ENCODE results near the gene PPCDC.

The PPCDC gene

GRCh38 chr15:75022783-75023180, 608 bp upstream of the PPCDC start:
- DNase-seq (ENCODE audit: extremely low spot score) = no peak
- ChIA-PET CTCF (interaction anchor here (1.3 to 10.7 kb wide), 4 partner anchors 12 to 184 kb away, joined by 6 to 167 read pairs (median 12); partner anchors contain the start of gene C15orf39), POLR2A (interaction anchor here (0.6 to 1.3 kb wide), 5 partner anchors 21 to 762 kb away, joined by 3 to 7 read pairs (median 6); no protein-coding TSS in a partner anchor)
- TF ChIP-seq, protein P1, sequence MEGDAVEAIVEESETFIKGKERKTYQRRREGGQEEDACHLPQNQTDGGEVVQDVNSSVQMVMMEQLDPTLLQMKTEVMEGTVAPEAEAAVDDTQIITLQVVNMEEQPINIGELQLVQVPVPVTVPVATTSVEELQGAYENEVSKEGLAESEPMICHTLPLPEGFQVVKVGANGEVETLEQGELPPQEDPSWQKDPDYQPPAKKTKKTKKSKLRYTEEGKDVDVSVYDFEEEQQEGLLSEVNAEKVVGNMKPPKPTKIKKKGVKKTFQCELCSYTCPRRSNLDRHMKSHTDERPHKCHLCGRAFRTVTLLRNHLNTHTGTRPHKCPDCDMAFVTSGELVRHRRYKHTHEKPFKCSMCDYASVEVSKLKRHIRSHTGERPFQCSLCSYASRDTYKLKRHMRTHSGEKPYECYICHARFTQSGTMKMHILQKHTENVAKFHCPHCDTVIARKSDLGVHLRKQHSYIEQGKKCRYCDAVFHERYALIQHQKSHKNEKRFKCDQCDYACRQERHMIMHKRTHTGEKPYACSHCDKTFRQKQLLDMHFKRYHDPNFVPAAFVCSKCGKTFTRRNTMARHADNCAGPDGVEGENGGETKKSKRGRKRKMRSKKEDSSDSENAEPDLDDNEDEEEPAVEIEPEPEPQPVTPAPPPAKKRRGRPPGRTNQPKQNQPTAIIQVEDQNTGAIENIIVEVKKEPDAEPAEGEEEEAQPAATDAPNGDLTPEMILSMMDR (IDR thresholded peaks at IDR 0.05; ENCODE audit: control extremely low read depth, extremely low read depth, low read depth, missing control alignments) = no peak

- ChIA-PET POLR2A (interaction anchor here (1.0 to 1.3 kb wide), 4 partner anchors 13 to 184 kb away, joined by 3 to 7 read pairs (median 4); no protein-coding TSS in a partner anchor), CTCF (interaction anchor here (1.3 to 10.7 kb wide), 5 partner anchors 13 to 182 kb away, joined by 3 to 167 read pairs (median 8); partner anchors contain the start of gene C15orf39)
- TF ChIP-seq, protein P1 (IDR thresholded peaks at IDR 0.05; ENCODE audit: control extremely low read depth, extremely low read depth, low read depth, missing control alignments) = no peak
Observed at GRCh38 chr15:75023872-75024636, 664 bp downstream of the PPCDC start.

DNA sequence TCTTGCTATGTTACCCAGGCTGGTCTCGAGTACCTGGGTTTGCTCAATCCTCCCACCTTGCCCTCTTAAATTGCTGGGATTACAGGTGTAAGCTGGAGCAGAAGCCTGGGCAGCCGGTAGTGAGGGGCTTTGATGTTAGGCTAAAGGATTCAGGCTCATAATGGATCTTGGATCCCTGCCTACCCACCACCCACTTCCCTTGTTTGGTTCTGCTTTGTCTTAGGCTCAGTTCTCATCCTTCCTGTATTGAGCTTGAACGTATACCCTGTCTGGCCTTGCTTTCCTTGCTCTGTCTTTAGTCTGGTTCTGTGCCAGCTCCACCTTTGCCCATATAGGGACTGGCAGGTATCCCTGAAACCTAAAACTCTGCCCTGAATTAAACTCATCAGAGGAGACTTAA, 1.7 kb downstream of the PPCDC start:
- DNase-seq (ENCODE audit: extremely low spot score) = no peak
- TF ChIP-seq, protein P1 (IDR thresholded peaks at IDR 0.05; ENCODE audit: control extremely low read depth, extremely low read depth, low read depth, missing control alignments) = no peak
- ChIA-PET CTCF (interaction anchor here (0.7 to 10.7 kb wide), 7 partner anchors 12 to 275 kb away, joined by 3 to 167 read pairs (median 5); partner anchors contain the start of genes C15orf39 and SCAMP5), POLR2A (interaction anchor here (1.0 kb wide), 1 partner anchor 184 kb away, joined by 3 read pairs; no protein-coding TSS in a partner anchor)

More at GRCh38 chr15:75023872-75024636, 664 bp downstream of the PPCDC start:
- no peak for DNase-seq (ENCODE audit: extremely low spot score)

DNA sequence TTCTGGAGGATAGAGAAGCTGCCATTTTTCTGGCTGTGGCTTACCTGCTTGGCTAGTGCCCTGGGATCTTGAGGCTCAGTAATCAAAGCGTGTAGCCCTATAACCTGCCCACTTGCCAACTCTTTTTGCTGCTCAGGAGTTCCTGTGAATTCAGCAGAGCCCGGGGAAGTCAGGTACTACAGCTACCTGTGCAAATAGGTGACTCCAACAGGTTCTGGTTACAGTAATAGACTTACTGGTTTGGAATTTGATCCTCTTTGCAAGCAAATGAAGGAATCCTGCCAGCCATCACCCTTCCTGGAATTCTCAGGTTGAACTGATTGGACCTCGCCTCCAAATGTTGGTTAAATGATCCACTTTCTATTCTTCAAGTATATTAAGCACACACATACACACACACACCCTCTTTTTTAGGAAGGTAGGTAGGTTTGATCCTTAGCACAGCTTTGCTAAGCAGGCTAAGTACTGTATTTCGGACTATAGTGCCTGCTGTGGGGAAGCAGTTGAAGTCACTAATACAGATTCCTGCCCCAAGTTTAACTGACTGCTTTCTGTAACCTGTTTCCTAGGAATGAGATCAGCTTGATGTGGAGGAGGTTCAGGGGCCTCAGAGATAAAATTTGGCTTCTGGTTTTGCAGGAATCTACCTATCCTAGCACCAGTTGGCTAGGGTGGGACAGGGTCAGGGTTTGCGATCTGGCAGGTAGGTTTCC, 2.3 kb downstream of the PPCDC start:
- CTCF ChIA-PET = interaction anchor here (0.7 to 10.7 kb wide), 7 partner anchors 12 to 274 kb away, joined by 3 to 167 read pairs (median 5); partner anchors contain the start of genes C15orf39 and SCAMP5
- DNase-seq (ENCODE audit: extremely low spot score) = no peak
- POLR2A ChIA-PET = interaction anchor here (0.6 to 1.0 kb wide), 2 partner anchors 97 to 183 kb away, joined by 3 to 5 read pairs; no protein-coding TSS in a partner anchor
- TF ChIP-seq, protein P1 (IDR thresholded peaks at IDR 0.05; ENCODE audit: control extremely low read depth, extremely low read depth, low read depth, missing control alignments) = no peak

DNA sequence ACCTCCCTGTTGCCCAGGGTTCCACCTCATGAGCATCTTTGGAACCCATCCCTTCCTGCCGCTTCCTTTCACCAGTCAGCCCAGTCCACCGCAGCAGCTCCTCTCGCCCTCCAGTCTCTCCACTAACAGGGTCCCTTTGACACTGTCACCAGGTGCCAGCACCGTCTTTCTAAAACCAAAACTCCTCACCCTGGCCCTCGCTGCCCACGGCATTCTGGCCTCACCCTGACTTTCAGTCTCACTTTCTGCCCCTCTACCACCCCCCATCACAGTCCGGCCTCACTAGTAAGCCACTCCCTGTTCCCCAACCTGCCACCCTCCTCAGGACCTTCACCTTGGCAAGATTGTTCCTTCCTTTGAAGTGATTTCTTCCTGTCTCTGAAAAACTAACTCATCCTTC, 4.2 kb downstream of the PPCDC start:
- DNase-seq (ENCODE audit: extremely low spot score) = no peak
- TF ChIP-seq, protein P1 (IDR thresholded peaks at IDR 0.05; ENCODE audit: control extremely low read depth, extremely low read depth, low read depth, missing control alignments) = no peak
- ChIA-PET CTCF (interaction anchor here (1.0 to 10.7 kb wide), 6 partner anchors 8 to 247 kb away, joined by 3 to 167 read pairs (median 22); partner anchors contain the start of gene C15orf39), POLR2A (no interaction called here)

DNA sequence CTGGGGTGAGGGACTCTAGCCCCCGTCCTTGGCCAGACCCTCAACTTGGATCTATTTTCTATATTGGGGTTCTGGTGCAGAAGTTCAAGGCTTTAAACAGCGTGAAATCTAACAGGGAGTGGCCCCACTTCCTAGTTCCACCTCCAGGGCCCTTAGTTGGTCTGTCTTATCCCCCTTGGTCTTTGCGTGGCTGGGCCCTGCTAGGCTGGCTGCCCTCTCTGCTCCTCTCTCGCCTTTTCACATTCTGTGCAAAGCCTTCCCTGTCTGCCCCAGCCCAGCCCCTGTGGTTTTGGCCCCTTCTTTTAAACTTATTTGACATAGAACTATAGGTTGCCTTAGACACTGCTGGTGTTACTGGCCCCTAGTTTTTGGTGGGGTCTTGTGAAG, 5.6 kb downstream of the PPCDC start:
- TF ChIP-seq, protein P1 (IDR thresholded peaks at IDR 0.05; ENCODE audit: control extremely low read depth, extremely low read depth, low read depth, missing control alignments) = no peak
- CTCF ChIA-PET = interaction anchor here (0.7 to 10.7 kb wide), 25 partner anchors 9 to 321 kb away, joined by 3 to 167 read pairs (median 4); partner anchors contain the start of gene C15orf39
- POLR2A ChIA-PET = interaction anchor here (0.6 kb wide), 1 partner anchor 14 kb away, joined by 3 read pairs; no protein-coding TSS in a partner anchor
- DNase-seq (ENCODE audit: extremely low spot score) = no peak

All from GM10248 (cell line).